ENCODE data around the gene CCDC171. TPM values are rescaled to one million over a fixed set of nuclear protein-coding genes. Genes with fewer than 3 reads are reported as not detected.

CCDC171 gene
- total RNA-seq, 1 experiment from 2014 or later, result 2.6 TPM

DNA sequence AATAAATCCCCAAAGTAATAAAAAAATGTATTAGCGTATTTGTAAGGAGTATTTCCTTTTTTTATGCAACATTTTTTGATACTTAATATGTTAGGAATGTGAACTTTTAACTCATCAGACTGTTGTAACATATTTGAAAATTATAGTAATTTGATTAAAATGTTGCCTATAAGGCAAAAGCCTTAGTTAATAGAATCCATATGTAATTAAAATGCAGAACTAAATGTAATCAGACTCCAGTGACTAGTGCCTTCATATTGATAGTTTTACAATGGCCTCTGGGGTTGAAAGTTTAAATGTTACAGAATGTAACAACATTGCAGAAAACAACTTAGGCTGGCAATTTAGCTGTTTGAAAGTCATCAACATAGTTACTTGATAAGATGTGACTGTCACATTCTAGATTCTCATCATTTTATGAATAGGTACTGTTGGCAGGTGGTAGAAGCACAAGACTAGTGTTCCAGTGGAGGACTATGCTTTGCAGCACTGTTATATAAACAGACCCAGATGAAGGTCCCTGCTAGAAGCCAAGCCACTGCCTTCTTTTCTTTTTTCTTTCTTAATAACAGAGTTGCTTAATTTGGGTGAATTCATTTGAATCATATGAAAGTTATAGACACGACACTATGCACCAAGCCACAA is 382.9 kb downstream of the CCDC171 start:
- Histone ChIP-seq H3K27me3 (ENCODE audit: insufficient read depth, low read length) (no peaks in the 10 kb centered on the region), H3K9me3 (ENCODE audit: control insufficient read depth in 1 of 2, insufficient read depth in 1 of 2, low read depth in 1 of 2, low read length in 2 of 2) (no peaks in the 10 kb centered on the region; a peak in 1 of 4 replicates), H3K9me2 (ENCODE audit: insufficient read depth) (no peaks in the 10 kb centered on the region), H3K4me1 (ENCODE audit: control insufficient read depth in 1 of 2, insufficient read depth in 2 of 2, low read length in 2 of 2) (no peaks in the 10 kb centered on the region), H3K79me2 (ENCODE audit: insufficient read depth, low read length) (no peaks in the 10 kb centered on the region), H3K4me2 (ENCODE audit: low read length) (no peak overlapping the region), H3K27ac (ENCODE audit: low read depth, low read length) (no peak overlapping the region), H3K9ac (ENCODE audit: low read length) (no peak overlapping the region), H3K4me3 (replicated peaks in 1 of 2; ENCODE audit: low read depth in 1 of 2, low read length in 2 of 2) (no peak overlapping the region), H4K20me1 (ENCODE audit: insufficient read depth) (no peaks in the 10 kb centered on the region; the same call in 1 of the 2 replicates), H3K36me3 (ENCODE audit: control insufficient read depth in 1 of 2, insufficient read depth in 2 of 2, low read length in 2 of 2) (no peaks in the 10 kb centered on the region), H2AFZ (ENCODE audit: low read depth, low read length, poor library complexity, severe bottlenecking) (no peak overlapping the region)
- ATAC-seq (no peak), DNase-seq (ENCODE audit: low read depth, low spot score) (no peak)
- ChIA-PET POLR2A (no interaction called here), RAD21 (ENCODE audit: low non-redundant PET in 1 of 2, low total read pairs in 2 of 2, uncharacterized antibody in 2 of 2, unreplicated experiment in 2 of 2) (no interaction called here), CTCF (no interaction called here)
- no peak for TF ChIP-seq FOSL1 (IDR thresholded peaks at IDR 0.05; ENCODE audit: low read depth)
- TF ChIP-seq TCF7L2 (IDR thresholded peaks at IDR 0.05; ENCODE audit: borderline replicate concordance, extremely low read depth, insufficient read depth, insufficient read length), result no peak
- TF ChIP-seq CTCF (IDR thresholded peaks at IDR 0.05 in 2 of 3, conservative IDR thresholded peaks at IDR 0.05 in 1 of 3; ENCODE audit: borderline replicate concordance in 1 of 3, insufficient read depth in 1 of 3, low read depth in 2 of 3, low read length in 2 of 3), result no peak
- TF ChIP-seq ZNF274 (IDR thresholded peaks at IDR 0.05; ENCODE audit: low read depth, low read length), result no peak
- TF ChIP-seq CBX3 (IDR thresholded peaks at IDR 0.05; ENCODE audit: low read depth), result no peak
- TF ChIP-seq SP1 (IDR thresholded peaks at IDR 0.05; ENCODE audit: low read depth), result no peak
- no TSS peak for BruUV-seq (replicated peaks)
- intact Hi-C loops (cut with micrococcal nuclease), result no loop called here

DNA sequence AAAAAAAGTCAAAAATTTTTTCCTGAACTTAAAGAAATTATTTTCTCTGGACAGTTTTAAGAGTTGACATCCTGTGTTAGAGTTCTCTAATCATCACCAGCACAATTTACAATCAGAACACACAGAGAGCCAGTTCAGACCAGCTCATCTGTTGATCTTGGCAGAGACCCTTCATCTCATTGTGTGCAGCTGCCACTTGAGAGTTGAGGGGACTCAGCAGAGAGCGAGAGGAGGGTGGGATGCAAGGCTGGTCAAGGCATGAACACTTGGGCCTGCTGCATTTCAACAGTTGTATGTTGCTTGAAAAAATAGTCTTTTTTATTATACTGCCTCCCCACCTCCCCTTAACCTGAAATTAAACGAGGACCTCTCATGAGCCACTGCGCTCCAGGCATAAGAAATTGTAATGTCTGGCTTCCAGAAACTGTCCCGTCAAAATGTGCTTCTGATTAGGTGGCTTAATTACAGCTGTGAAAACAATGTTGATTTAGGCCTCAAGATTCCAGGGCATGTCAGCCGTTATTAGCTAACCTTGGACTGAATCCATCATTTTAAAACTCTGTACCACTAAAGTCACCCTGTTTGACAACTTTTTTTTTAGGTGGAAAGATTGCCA is 383.6 kb downstream of the CCDC171 start:
- no peak for DNase-seq (ENCODE audit: low read depth, low spot score)
- Histone ChIP-seq H3K79me2 (ENCODE audit: insufficient read depth, low read length) (no peaks in the 10 kb centered on the region), H3K4me3 (replicated peaks in 1 of 2; ENCODE audit: low read depth in 1 of 2, low read length in 2 of 2) (no peak overlapping the region), H3K9me2 (ENCODE audit: insufficient read depth) (no peaks in the 10 kb centered on the region), H3K27me3 (ENCODE audit: insufficient read depth, low read length) (no peaks in the 10 kb centered on the region), H3K4me1 (ENCODE audit: control insufficient read depth in 1 of 2, insufficient read depth in 2 of 2, low read length in 2 of 2) (no peaks in the 10 kb centered on the region), H3K9me3 (ENCODE audit: control insufficient read depth in 1 of 2, insufficient read depth in 1 of 2, low read depth in 1 of 2, low read length in 2 of 2) (no peaks in the 10 kb centered on the region; a peak in 1 of 4 replicates), H3K36me3 (ENCODE audit: control insufficient read depth in 1 of 2, insufficient read depth in 2 of 2, low read length in 2 of 2) (no peaks in the 10 kb centered on the region), H2AFZ (ENCODE audit: low read depth, low read length, poor library complexity, severe bottlenecking) (no peak overlapping the region), H3K4me2 (ENCODE audit: low read length) (no peak overlapping the region), H4K20me1 (ENCODE audit: insufficient read depth) (no peaks in the 10 kb centered on the region; the same call in 1 of the 2 replicates), H3K27ac (ENCODE audit: low read depth, low read length) (no peak overlapping the region), H3K9ac (ENCODE audit: low read length) (no peak overlapping the region)
- ATAC-seq, result no peak
- intact Hi-C loops (cut with micrococcal nuclease), result no loop called here
- no TSS peak for BruUV-seq (replicated peaks)
- POLR2A ChIA-PET, result no interaction called here
- RAD21 ChIA-PET (ENCODE audit: low non-redundant PET in 1 of 2, low total read pairs in 2 of 2, uncharacterized antibody in 2 of 2, unreplicated experiment in 2 of 2), result no interaction called here
- CTCF ChIA-PET, result no interaction called here
- TF ChIP-seq YY1 (IDR thresholded peaks at IDR 0.05; ENCODE audit: extremely low read depth, insufficient replicate concordance, low read depth, low read length) (no peak), RAD21 (IDR thresholded peaks at IDR 0.05; ENCODE audit: low read depth) (no peak), ZBTB33 (IDR thresholded peaks at IDR 0.05; ENCODE audit: extremely low read depth, insufficient replicate concordance, low read length) (no peak), ELF1 (IDR thresholded peaks at IDR 0.05; ENCODE audit: borderline replicate concordance, low read depth) (no peak), EZH2 (IDR thresholded peaks at IDR 0.05) (no peak), ZNF274 (IDR thresholded peaks at IDR 0.05; ENCODE audit: low read depth, low read length) (no peak)
- TF ChIP-seq, protein P1, sequence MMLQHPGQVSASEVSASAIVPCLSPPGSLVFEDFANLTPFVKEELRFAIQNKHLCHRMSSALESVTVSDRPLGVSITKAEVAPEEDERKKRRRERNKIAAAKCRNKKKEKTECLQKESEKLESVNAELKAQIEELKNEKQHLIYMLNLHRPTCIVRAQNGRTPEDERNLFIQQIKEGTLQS (IDR thresholded peaks at IDR 0.05), result no peak
